PC-3 (cell line): Measurements from ENCODE around the gene FAM216B.

Experiments
- CTCF ChIP-seq: fragments of 300-600 bp; sonication (generic); conservative IDR thresholded peaks from 2 replicates; pipeline ENCODE4 v1.5.1; 2017; ENCODE audit warnings: antibody characterized with exemption, low read depth, mild to moderate bottlenecking, low read length
- EZH2 ChIP-seq: fragments of 300-600 bp; sonication (generic); IDR thresholded peaks from one replicate; pipeline ENCODE4 v1.6.1; 2017; ENCODE audit warnings: antibody characterized with exemption, mild to moderate bottlenecking, low read length; ENCODE audit not compliant: unreplicated experiment
- EZH2phosphoT487 ChIP-seq: fragments of 300-600 bp; sonication (generic); IDR thresholded peaks from 2 replicates; pipeline ENCODE4 v1.6.1; 2018; ENCODE audit warnings: mild to moderate bottlenecking, antibody characterized with exemption, low read length, borderline replicate concordance

DNA sequence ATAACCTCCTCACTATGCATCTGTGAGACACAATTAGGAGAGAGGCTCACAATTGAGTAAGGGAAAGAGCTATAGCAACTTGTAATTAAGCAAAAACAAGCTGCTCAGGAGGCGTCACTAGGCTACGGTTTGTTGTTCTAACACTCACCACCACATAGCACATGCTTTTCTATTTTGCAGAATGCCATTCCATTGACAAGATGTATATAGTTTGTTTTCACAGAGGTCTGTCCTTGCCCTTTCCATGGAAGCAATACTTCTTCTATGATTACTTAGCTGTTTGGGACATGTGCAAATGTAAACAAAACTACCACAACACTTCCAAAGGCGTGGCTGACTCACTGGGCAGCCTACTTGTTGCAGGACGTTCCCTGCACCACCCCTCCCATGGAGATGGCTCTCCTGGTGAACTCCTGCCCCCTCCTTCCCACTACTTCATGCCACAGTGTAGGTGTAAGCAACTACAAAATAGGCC, 33.9 kb upstream of the FAM216B start:
- TF ChIP-seq EZH2 = no peak
- no peak for TF ChIP-seq CTCF
- TF ChIP-seq EZH2phosphoT487 = no peak
